ENCODE measurements around the gene BIRC7.

The BIRC7 gene

GRCh38 chr20:63278661-63279060 is 43.0 kb downstream of the BIRC7 start:
- no peak for DNase-seq
- Histone ChIP-seq H3K36me3 (peaks cover 43 to 85% (median 81%) of the 10 kb centered on the region in 3 donors), H3K4me1 (peaks cover 0 to 17% (median 16%) of the 10 kb centered on the region in 4 donors), H3K9me3 (no peaks in the 10 kb centered on the region), H3K27me3 (no peaks in the 10 kb centered on the region), H3K27ac (no peak overlapping the region), H3K4me3 (no peak overlapping the region)
- TF ChIP-seq CTCF (IDR thresholded peaks at IDR 0.05): no peak
- intact Hi-C loops (cut with DNase I; ENCODE audit: low total_unique reads): no loop called here

GRCh38 chr20:63279931-63280330 is 44.2 kb downstream of the BIRC7 start:
- DNase-seq: no peak
- Histone ChIP-seq H3K9me3 (no peaks in the 10 kb centered on the region), H3K4me3 (no peak overlapping the region), H3K27ac (no peak overlapping the region), H3K4me1 (peaks cover 0 to 4% (median 3%) of the 10 kb centered on the region in 4 donors), H3K27me3 (no peaks in the 10 kb centered on the region), H3K36me3 (peaks cover 50 to 97% (median 88%) of the 10 kb centered on the region in 3 donors)
- intact Hi-C loops (cut with DNase I; ENCODE audit: low total_unique reads): no loop called here
- TF ChIP-seq CTCF (IDR thresholded peaks at IDR 0.05): no peak

- no peaks in the 10 kb centered on the region for H3K27me3 ChIP-seq
- TF ChIP-seq CTCF (IDR thresholded peaks at IDR 0.05): no peak
- peaks cover 54 to 99% (median 92%) of the 10 kb centered on the region in 3 donors for H3K36me3 ChIP-seq
- H3K4me3 ChIP-seq: no peak overlapping the region
- no peak overlapping the region for H3K27ac ChIP-seq
- DNase-seq: no peak
- H3K9me3 ChIP-seq: no peaks in the 10 kb centered on the region
- intact Hi-C loops (cut with DNase I; ENCODE audit: low total_unique reads): no loop called here
- H3K4me1 ChIP-seq: peaks cover 0 to 3% (median 0%) of the 10 kb centered on the region in 4 donors
Observed at GRCh38 chr20:63280371-63280770, 44.7 kb downstream of the BIRC7 start.

- Histone ChIP-seq H3K9me3 (no peaks in the 10 kb centered on the region), H3K36me3 (peaks cover 61 to 99% (median 94%) of the 10 kb centered on the region in 3 donors), H3K27me3 (no peaks in the 10 kb centered on the region), H3K4me3 (no peak overlapping the region), H3K27ac (no peak overlapping the region), H3K4me1 (no peaks in the 10 kb centered on the region)
- TF ChIP-seq CTCF (IDR thresholded peaks at IDR 0.05): no peak
- DNase-seq: no peak
- intact Hi-C loops (cut with DNase I; ENCODE audit: low total_unique reads): no loop called here
Observed at GRCh38 chr20:63280929-63281545, 45.3 kb downstream of the BIRC7 start.

GRCh38 chr20:63281742-63282665 is 46.3 kb downstream of the BIRC7 start:
- no peak overlapping the region for H3K27ac ChIP-seq
- no peaks in the 10 kb centered on the region for H3K4me1 ChIP-seq
- DNase-seq: no peak
- TF ChIP-seq CTCF (IDR thresholded peaks at IDR 0.05): no peak
- peaks cover 55 to 99% (median 90%) of the 10 kb centered on the region in 3 donors for H3K36me3 ChIP-seq
- intact Hi-C loops (cut with DNase I; ENCODE audit: low total_unique reads): no loop called here
- no peaks in the 10 kb centered on the region for H3K9me3 ChIP-seq
- H3K4me3 ChIP-seq: no peak overlapping the region
- H3K27me3 ChIP-seq: no peaks in the 10 kb centered on the region
